ENCODE results near the gene KIF1A.
"Not testable (repeated sequence)": the region's sequence is repeated elsewhere in the genome, so short reads cannot be mapped to it uniquely, and the experiment has no call there.

The KIF1A gene

GRCh38 chr2:240717181-240717641, 102.8 kb downstream of the KIF1A start:
- no peak for DNase-seq

- no peak for DNase-seq
Measured at GRCh38 chr2:240716130-240716798, 103.8 kb downstream of the KIF1A start.

- DNase-seq: no peak
Measured at GRCh38 chr2:240714747-240715725, 105.0 kb downstream of the KIF1A start.

GRCh38 chr2:240713928-240714746, 105.9 kb downstream of the KIF1A start:
- no peak for DNase-seq

- DNase-seq: no peak
Measured at GRCh38 chr2:240713071-240713927, 106.7 kb downstream of the KIF1A start.

GRCh38 chr2:240712121-240712520, 107.9 kb downstream of the KIF1A start:
- no peak for DNase-seq

- DNase-seq: no peak
Measured at GRCh38 chr2:240711701-240712100, 108.3 kb downstream of the KIF1A start.

- no peak for DNase-seq
Measured at GRCh38 chr2:240711296-240711695, 108.7 kb downstream of the KIF1A start.

- peak in 1 of 3 donors; percentile 16 for DNase-seq
Measured at GRCh38 chr2:240708457-240708856, 111.6 kb downstream of the KIF1A start.

GRCh38 chr2:240707821-240708220, 112.2 kb downstream of the KIF1A start:
- no peak for DNase-seq

- DNase-seq: no peak
Measured at GRCh38 chr2:240707043-240707756, 112.8 kb downstream of the KIF1A start.

- DNase-seq: peak; percentile 58 to 73 (median 60)
Measured at GRCh38 chr2:240705204-240705791, 114.7 kb downstream of the KIF1A start.

- DNase-seq: no peak
Measured at GRCh38 chr2:240704651-240705050, 115.4 kb downstream of the KIF1A start.

GRCh38 chr2:240703417-240704341, 116.3 kb downstream of the KIF1A start:
- DNase-seq: no peak

- DNase-seq: no peak
Measured at GRCh38 chr2:240702640-240703011, 117.4 kb downstream of the KIF1A start.

- no peak for DNase-seq
Measured at GRCh38 chr2:240701736-240702639, 118.0 kb downstream of the KIF1A start.

GRCh38 chr2:240701091-240701735, 118.8 kb downstream of the KIF1A start:
- DNase-seq: no peak

- DNase-seq: not testable (repeated sequence)
Measured at GRCh38 chr2:240700616-240701015, 119.4 kb downstream of the KIF1A start.
